Pancreas (tissue), 10 donors: ENCODE data around the gene TBCE. TPM values are rescaled to one million over a fixed set of nuclear protein-coding genes. Genes with fewer than 3 reads are reported as not detected.

Source experiments
- ATAC-seq, 4 donors: fragments of 200-7000 bp; cut with Tn5 transposase; one replicate each; pipeline versions ENCODE4 v1.8.0 to v1.9.1; 2020; ENCODE audit warnings: mild to moderate bottlenecking in 4 of 4, moderate library complexity in 4 of 4
- DNase-seq, 6 donors: peaks; one replicate each; pipeline ENCODE4 v3.0.0-alpha.2; 2020
- FAIRE-seq: peaks from 2 replicates; lab custom pipeline; 2012; peaks lifted over from hg19 to GRCh38; lab: Jason Lieb, UNC
- H3K27ac ChIP-seq, 4 donors: fragments of 200-600 bp; sonication (generic); 1 replicate in 3 of 4; 2 replicates in 1 of 4; pipeline versions ENCODE4 v1.5.0 to v1.8.0; 2020
- H3K27me3 ChIP-seq, 4 donors: fragments of 200-600 bp; one replicate each; pipeline ENCODE4 v1.8.0; 2021
- H3K36me3 ChIP-seq, 3 donors: fragments of 200-600 bp; sonication (generic) in 1 of 3; one replicate each; pipeline versions ENCODE4 v1.5.0 to v1.8.0; 2020 to 2021
- H3K4me1 ChIP-seq, 3 donors: fragments of 200-600 bp; one replicate each; pipeline ENCODE4 v1.8.0; 2021
- H3K4me3 ChIP-seq, 4 donors: fragments of 200-600 bp; sonication (generic) in 2 of 4; one replicate each; pipeline versions ENCODE4 v1.5.0 to v1.8.0; 2020 to 2021
- H3K9me3 ChIP-seq, 4 donors: fragments of 200-600 bp; one replicate each; pipeline ENCODE4 v1.8.0; 2021
- CTCF ChIP-seq, 4 donors: fragments of 200-600 bp; sonication (generic) in 3 of 4; IDR thresholded peaks; one replicate each; pipeline versions ENCODE4 v1.5.0 to v1.8.0; 2021; ENCODE audit warnings: antibody characterized with exemption in 4 of 4
- WGBS, 2 donors: extraction: QIAGEN DNeasy Blood & Tissue Kit; methylation state at CpG; one replicate each; pipeline ENCODE4 v1.1.7; 2013; 5-methylcytosine and 5-hydroxymethylcytosine counted together
- intact Hi-C, 3 donors: fragments of 100-400 bp; cut with DNase I; formaldehyde crosslinking; loops; one replicate each; pipeline versions ENCODE4 v1.11.1 to v1.14.2; 2022
- polyA plus RNA-seq, 2 donors: library from polyadenylated mRNA; stranded (reverse); fragments of 200-250 nt; gene quantifications; one replicate each; pipeline ENCODE4 v1.2.3, GENCODE V29; 2013
- total RNA-seq, 6 donors: library from RNA; stranded (reverse); fragmentation: NEBNext Ultra II Directional in 4 of 6; extraction: Animal tissue kit (Norgen Biotek cat#: 25700) in 4 of 6; gene quantifications; one replicate each; pipeline versions ENCODE4 v1.2.1 to v1.2.4, GENCODE V29; 2021 to 2023
- donor health status: healthy with polysubstance abuse.
- donor health status: DM: no; HTN: no; CAD: no; lungs with moderate emphysema.
- donor health status: DM: no; HTN: no; CAD: no.
- donor health status: control.
- donor health status: control.
- donor health status: Bipolar disorder and iron deficiency.
- donor health status: DM: yes; HTN: yes; CAD: no.
- donor health status: DM: no; HTN: no; CAD: no.
- donor health status: DM: no; HTN: no; CAD: no.
- donor health status: DM: yes; HTN: yes; CAD: no.

Gene TBCE
- total and polyA plus RNA-seq, 8 donors: 6.9 to 18.8 (median 10.4) TPM

- DNase-seq (no peak), ATAC-seq (no peak), FAIRE-seq (no peak)
- no peak overlapping the region for H3K4me3 ChIP-seq
- 93 to 95% methylated on average over 4 of the region's 4 CpGs for WGBS, 2 donors
- no peaks in the 10 kb centered on the region for H3K36me3 ChIP-seq
- no peak overlapping the region for H3K27ac ChIP-seq
- no peaks in the 10 kb centered on the region for H3K27me3 ChIP-seq
- intact Hi-C loops: no loop called here
- no peaks in the 10 kb centered on the region for H3K4me1 ChIP-seq
- H3K9me3 ChIP-seq: no peaks in the 10 kb centered on the region
- TF ChIP-seq CTCF (IDR thresholded peaks at IDR 0.05): no peak
These were observed 24.6 kb downstream of the TBCE start for GRCh38 chr1:235391874-235392273.

GRCh38 chr1:235397733-235398132 is 30.5 kb downstream of the TBCE start:
- no peak for TF ChIP-seq CTCF (IDR thresholded peaks at IDR 0.05)
- no peak overlapping the region for H3K4me3 ChIP-seq
- no peak overlapping the region for H3K27ac ChIP-seq
- no peaks in the 10 kb centered on the region for H3K9me3 ChIP-seq
- ATAC-seq: no peak
- intact Hi-C loops: no loop called here
- whole genome bisulfite sequencing, 2 donors: 89 to 97% methylated on average over 2 of the region's 2 CpGs
- DNase-seq: no peak
- no peaks in the 10 kb centered on the region for H3K27me3 ChIP-seq
- FAIRE-seq: no peak
- no peaks in the 10 kb centered on the region for H3K36me3 ChIP-seq
- H3K4me1 ChIP-seq: no peaks in the 10 kb centered on the region

GRCh38 chr1:235399661-235400060 is 32.4 kb downstream of the TBCE start:
- no peaks in the 10 kb centered on the region for H3K36me3 ChIP-seq
- WGBS, 2 donors: 78 to 80% methylated on average over 6 of the region's 6 CpGs
- H3K27me3 ChIP-seq: no peaks in the 10 kb centered on the region
- no peaks in the 10 kb centered on the region for H3K4me1 ChIP-seq
- ATAC-seq (no peak), FAIRE-seq (no peak), DNase-seq (no peak)
- H3K4me3 ChIP-seq: no peak overlapping the region
- intact Hi-C loops: no loop called here
- no peak overlapping the region for H3K27ac ChIP-seq
- TF ChIP-seq CTCF (IDR thresholded peaks at IDR 0.05): no peak
- no peaks in the 10 kb centered on the region for H3K9me3 ChIP-seq

- ATAC-seq (no peak), DNase-seq (no peak), FAIRE-seq (no peak)
- Histone ChIP-seq H3K9me3 (no peaks in the 10 kb centered on the region), H3K27me3 (no peaks in the 10 kb centered on the region), H3K4me3 (no peak overlapping the region), H3K4me1 (no peaks in the 10 kb centered on the region), H3K27ac (no peak overlapping the region), H3K36me3 (no peaks in the 10 kb centered on the region)
- no peak for TF ChIP-seq CTCF (IDR thresholded peaks at IDR 0.05)
- intact Hi-C loops: no loop called here
- WGBS, 2 donors: 92% methylated on average over 4 of the region's 4 CpGs
These were observed 34.0 kb downstream of the TBCE start for GRCh38 chr1:235401251-235401650.

- Histone ChIP-seq H3K27ac (no peak overlapping the region), H3K27me3 (no peaks in the 10 kb centered on the region), H3K4me3 (no peak overlapping the region), H3K9me3 (no peaks in the 10 kb centered on the region), H3K4me1 (no peaks in the 10 kb centered on the region), H3K36me3 (no peaks in the 10 kb centered on the region)
- intact Hi-C loops: no loop called here
- ATAC-seq (no peak), DNase-seq (no peak), FAIRE-seq (no peak)
- no peak for TF ChIP-seq CTCF (IDR thresholded peaks at IDR 0.05)
- WGBS, 2 donors: 93 to 97% methylated on average over 7 of the region's 7 CpGs
These were observed 35.4 kb downstream of the TBCE start for GRCh38 chr1:235402457-235403200.
